HepG2 (cell line): Measurements from ENCODE around the gene VANGL2. TPM values are rescaled to one million over a fixed set of nuclear protein-coding genes. Genes with fewer than 3 reads are reported as not detected.

Source experiments
- ATAC-seq: fragments of 200-7000 bp; cut with Tn5 transposase; 3 replicates; pipeline ENCODE4 v1.9.1; 2020; ENCODE audit warnings: mild to moderate bottlenecking, moderate library complexity
- BruUV-seq: library from RNA; stranded (reverse); fragments of 400-500 nt; replicated peaks from 2 replicates; lab custom pipeline; 2021; lab: Mats Ljungman, UMichigan
- CTCF ChIA-PET: fragments of 300-600 bp; formaldehyde crosslinking; extraction: SDS; loops from one replicate; lab custom pipeline; 2021; ENCODE audit warnings: low total read pairs, inconsistent platforms, low intra/inter-chr PET ratio; lab: Yijun Ruan, JAX
- POLR2A ChIA-PET: fragments of 350-600 bp; sonication (Branson Sonifier 250); formaldehyde crosslinking; loops from one replicate; lab custom pipeline; 2020; ENCODE audit warnings: antibody characterized with exemption, inconsistent platforms; lab: Yijun Ruan, JAX
- DNase-seq: peaks from one replicate; pipeline ENCODE4 v3.0.0-alpha.2; 2015; ENCODE audit warnings: low spot score
- FAIRE-seq: peaks from 3 replicates; lab custom pipeline; 2011; peaks lifted over from hg19 to GRCh38; lab: Jason Lieb, UNC
- H2AFZ ChIP-seq: one replicate; pipeline ENCODE4 v1.6.1; 2011; ENCODE audit warnings: low read length, inconsistent platforms
- H3K27ac ChIP-seq: fragments of 300-600 bp; 3 replicates; pipeline ENCODE4 v1.8.0; 2011; ENCODE audit warnings: mixed run types, mild to moderate bottlenecking, mixed read lengths, low read length, inconsistent platforms; ENCODE audit not compliant: insufficient read depth; ENCODE audit errors: extremely low read length
- H3K27me3 ChIP-seq, 2 experiments: fragments of 200-600 bp in 1 of 2; 2 replicates in 1 of 2; 3 replicates in 1 of 2; pipeline versions ENCODE4 v1.6.0 to v1.8.0; 2011; ENCODE audit warnings: low read length in 2 of 2, mild to moderate bottlenecking in 2 of 2, moderate library complexity in 2 of 2, inconsistent platforms in 1 of 2; ENCODE audit not compliant: insufficient read depth in 2 of 2, control insufficient read depth in 1 of 2
- H3K36me3 ChIP-seq, 2 experiments: fragments of 200-600 bp in 1 of 2; replicated peaks in 1 of 2; 2 replicates in 1 of 2; 3 replicates in 1 of 2; pipeline versions ENCODE4 v1.5.1 to v1.8.0; 2011; ENCODE audit warnings: low read length in 2 of 2, inconsistent platforms in 1 of 2; ENCODE audit not compliant: insufficient read depth in 2 of 2, control insufficient read depth in 1 of 2
- H3K4me1 ChIP-seq: 2 replicates; pipeline ENCODE4 v1.5.1; 2012; ENCODE audit warnings: low read length, inconsistent platforms; ENCODE audit not compliant: insufficient read depth
- H3K4me2 ChIP-seq: 2 replicates; pipeline ENCODE4 v1.6.0; 2011; ENCODE audit warnings: low read depth, low read length, inconsistent platforms
- H3K4me3 ChIP-seq, 3 experiments: fragments of 200-600 bp in 1 of 3; sonication (generic), shearing (Covaris generic) in 1 of 3; replicated peaks in 1 of 3; 2 replicates each; pipeline ENCODE4 v1.5.1; 2011 to 2016; ENCODE audit warnings: low read length in 3 of 3, inconsistent platforms in 2 of 3, low read depth in 2 of 3, mild to moderate bottlenecking in 2 of 3, control low read depth in 1 of 3, mixed read lengths in 1 of 3; ENCODE audit not compliant: insufficient read depth in 1 of 3
- H3K79me2 ChIP-seq: one replicate; pipeline ENCODE4 v1.6.1; 2011; ENCODE audit warnings: low read length, inconsistent platforms; ENCODE audit not compliant: insufficient read depth
- H3K9ac ChIP-seq: 2 replicates; pipeline ENCODE4 v1.6.0; 2011; ENCODE audit warnings: mild to moderate bottlenecking, low read depth, low read length, inconsistent platforms; ENCODE audit not compliant: insufficient read depth
- H3K9me3 ChIP-seq: 2 replicates; pipeline ENCODE4 v1.5.1; 2012; ENCODE audit warnings: mild to moderate bottlenecking, low read length
- H4K20me1 ChIP-seq: 2 replicates; pipeline ENCODE4 v1.6.0; 2011; ENCODE audit warnings: inconsistent platforms, mild to moderate bottlenecking, low read length, moderate library complexity; ENCODE audit not compliant: insufficient read depth
- ATAD3A ChIP-seq: sonication (generic); formaldehyde crosslinking; IDR thresholded peaks from 2 replicates; pipeline ENCODE4 v1.4.0; 2020; ENCODE audit warnings: missing genetic modification reagents
- BRD4 ChIP-seq: sonication (generic); formaldehyde crosslinking; IDR thresholded peaks from 2 replicates; pipeline ENCODE4 v1.4.0; 2020; ENCODE audit warnings: missing genetic modification reagents
- IKZF4 ChIP-seq: sonication (generic); formaldehyde crosslinking; IDR thresholded peaks from 2 replicates; pipeline ENCODE4 v1.5.1; 2020; ENCODE audit warnings: borderline replicate concordance, mild to moderate bottlenecking, low read depth, missing genetic modification reagents; ENCODE audit errors: not compliant biosample characterization
- MTA1 ChIP-seq: sonication (generic); formaldehyde crosslinking; IDR thresholded peaks from 2 replicates; pipeline ENCODE4 v1.4.0; 2020; ENCODE audit warnings: missing genetic modification reagents, mild to moderate bottlenecking, borderline replicate concordance
- POLR2AphosphoS2 ChIP-seq: IDR thresholded peaks from 2 replicates; pipeline ENCODE4 v1.6.1; 2011; ENCODE audit warnings: low read depth, low read length, improper control_type of control experiment
- POLR2G ChIP-seq: fragments of 200-400 bp; formaldehyde crosslinking; IDR thresholded peaks from 2 replicates; pipeline ENCODE4 v1.6.1; 2018; ENCODE audit warnings: mild to moderate bottlenecking, low read depth, low read length, moderate library complexity
- SKI ChIP-seq: fragments of 450-650 bp; IDR thresholded peaks from one replicate; pipeline ENCODE4 v1.6.1; 2018; ENCODE audit warnings: mild to moderate bottlenecking; ENCODE audit not compliant: partially characterized antibody
- SMARCC2 ChIP-seq: fragments of 450-650 bp; IDR thresholded peaks from 2 replicates; pipeline ENCODE4 v1.6.1; 2017; ENCODE audit warnings: antibody characterized with exemption, mild to moderate bottlenecking
- SNAPC2 ChIP-seq: sonication (generic); formaldehyde crosslinking; IDR thresholded peaks from 2 replicates; pipeline ENCODE4 v1.8.1; 2022; ENCODE audit warnings: mild to moderate bottlenecking, missing genetic modification reagents
- WGBS: methylation state at CpG from one replicate; pipeline ENCODE4 v1.1.6; 2017; ENCODE audit warnings: low lambda C conversion rate; 5-methylcytosine and 5-hydroxymethylcytosine counted together
- in situ Hi-C: cut with HindIII; loops from 2 replicates; pipeline ENCODE4 v1.10.0; 2017; ENCODE audit warnings: low pct_unique_long_range_greater_than_20kb; ENCODE audit not compliant: extremely low pct_ligation_motif_present
- intact Hi-C: fragments of 100-400 bp; cut with micrococcal nuclease; formaldehyde crosslinking; loops from one replicate; pipeline ENCODE4 v1.10.0; 2022; ENCODE audit not compliant: unreplicated experiment
- polyA plus RNA-seq, 8 experiments: library from polyadenylated mRNA; depleted of rRNA in 3 of 8; stranded (reverse) in 7 of 8; unstranded in 1 of 8; fragments of >200 nt; fragmentation: Illumina TruSeq in 4 of 8; extraction: Trizol in 4 of 8; gene quantifications; 2 replicates each; pipeline versions ENCODE4 v1.2.1 to v1.2.3, GENCODE V29; 2011 to 2016; ENCODE audit warnings: low read depth in 4 of 8, missing spikeins in 1 of 8, mixed read lengths in 1 of 8; ENCODE audit not compliant: insufficient read depth in 1 of 8
- total RNA-seq, 5 experiments: library from RNA; depleted of rRNA; stranded (reverse); fragments of >200 nt; fragmentation: Illumina TruSeq; extraction: Trizol; gene quantifications; 2 replicates each; pipeline ENCODE4 v1.2.3, GENCODE V29; 2016; ENCODE audit warnings: low read depth in 1 of 5

VANGL2 gene
- total and polyA plus RNA-seq, 2 of the 13 experiments (the other 11 are each of a cell fraction or from before 2014, with no cell fraction given), result 0.09 TPM; not detected in 1

GRCh38 chr1:160374306-160375110 lies 25.9 kb upstream of the VANGL2 start:
- 19% methylated on average over 6 of the region's 6 CpGs for WGBS
- Histone ChIP-seq H3K9me3 (no peaks in the 10 kb centered on the region), H3K36me3 (no peaks in the 10 kb centered on the region), H3K4me2 (no peak overlapping the region), H3K4me1 (peaks cover 8% of the 10 kb centered on the region), H3K4me3 (no peak overlapping the region), H3K79me2 (no peaks in the 10 kb centered on the region), H3K27ac (no peak overlapping the region), H2AFZ (no peak overlapping the region)
- ATAC-seq (no peak; the same call in 2 of the 3 replicates), FAIRE-seq (no peak)
- intact Hi-C loops, result loop anchor here (5.0 to 10.0 kb wide), 2 partner anchors 180 to 272 kb away; partner anchors contain the start of gene CASQ1
- CTCF ChIA-PET, result no interaction called here
- POLR2A ChIA-PET, result no interaction called here
- no peak for TF ChIP-seq MTA1 (CRISPR knock-in tag)
- TF ChIP-seq IKZF4, result no peak
- no peak for TF ChIP-seq SNAPC2 (CRISPR knock-in tag)
- TF ChIP-seq SMARCC2, result no peak
- no peak for TF ChIP-seq POLR2G
- TF ChIP-seq ATAD3A (CRISPR knock-in tag), result no peak
- no peak for TF ChIP-seq BRD4 (CRISPR knock-in tag)
- no peak for TF ChIP-seq POLR2AphosphoS2
- TF ChIP-seq SKI, result no peak
- TF ChIP-seq, all 625 proteins: peak for 0
- in situ Hi-C loops, result no loop called here
- no peaks in the 10 kb centered on the region; a peak in 3 of 5 replicates for H3K27me3 ChIP-seq
- H3K9ac ChIP-seq, result no peak overlapping the region
- no peak for DNase-seq
- H4K20me1 ChIP-seq, result no peaks in the 10 kb centered on the region
- BruUV-seq, result no TSS peak
